Thyroid gland (tissue), 4 donors: ENCODE data around the gene PGAP2. TPM values are rescaled to one million over a fixed set of nuclear protein-coding genes. Genes with fewer than 3 reads are reported as not detected.

Source experiments
- DNase-seq, 2 donors: peaks; one replicate each; pipeline ENCODE4 v3.0.0-alpha.2; 2019
- H3K27ac ChIP-seq, 3 donors: fragments of 200-600 bp; sonication (generic); 1 replicate in 2 of 3; 2 replicates in 1 of 3; pipeline ENCODE4 v1.5.1; 2016 to 2019; ENCODE audit warnings: mild to moderate bottlenecking in 1 of 3, moderate library complexity in 1 of 3
- H3K27me3 ChIP-seq: fragments of 200-600 bp; sonication (generic); one replicate; pipeline ENCODE4 v1.5.1; 2019
- H3K36me3 ChIP-seq, 2 donors: fragments of 200-600 bp; sonication (generic); one replicate each; pipeline ENCODE4 v1.5.1; 2016 to 2019
- H3K4me1 ChIP-seq, 2 donors: fragments of 200-600 bp; sonication (generic); one replicate each; pipeline ENCODE4 v1.5.1; 2017 to 2019
- H3K4me3 ChIP-seq, 3 donors: fragments of 200-600 bp; sonication (generic); replicated peaks in 1 of 3; 1 replicate in 2 of 3; 2 replicates in 1 of 3; pipeline ENCODE4 v1.5.1; 2016; ENCODE audit warnings: mild to moderate bottlenecking in 1 of 3
- H3K9me3 ChIP-seq: fragments of 200-600 bp; sonication (generic); one replicate; pipeline ENCODE4 v1.5.1; 2017
- CTCF ChIP-seq, 6 experiments: fragments of 200-600 bp in 3 of 6; fragments of 450-650 bp in 3 of 6; sonication (generic) in 3 of 6; IDR thresholded peaks; one replicate each; pipeline ENCODE4 v1.5.1; 2016 to 2019; ENCODE audit warnings: antibody characterized with exemption in 6 of 6, mild to moderate bottlenecking in 2 of 6, inconsistent platforms in 1 of 6, moderate library complexity in 1 of 6
- POLR2A ChIP-seq, 2 donors: fragments of 450-650 bp; IDR thresholded peaks; one replicate each; pipeline ENCODE4 v1.6.1; 2017; ENCODE audit warnings: antibody characterized with exemption in 2 of 2, mild to moderate bottlenecking in 2 of 2, moderate library complexity in 1 of 2
- WGBS, 2 donors: methylation state at CpG; one replicate each; pipeline ENCODE4 v1.1.5; 2017; 5-methylcytosine and 5-hydroxymethylcytosine counted together
- intact Hi-C: fragments of 100-400 bp; cut with DNase I; formaldehyde crosslinking; loops from one replicate; pipeline ENCODE4 v1.15.1; 2023
- total RNA-seq, 4 donors: library from RNA; depleted of rRNA; stranded (reverse); fragments of >200 nt; gene quantifications; one replicate each; pipeline ENCODE4 v1.2.3, GENCODE V29; 2016

Gene PGAP2
- total RNA-seq, 4 donors from 2014 or later: 24.6 to 36.5 (median 30.5) TPM

- Histone ChIP-seq H3K9me3 (no peaks in the 10 kb centered on the region), H3K36me3 (no peaks in the 10 kb centered on the region), H3K27ac (peak within 1 kb of the TSS; percentile 95 to 98 (median 95)), H3K27me3 (no peaks in the 10 kb centered on the region), H3K4me3 (peak within 1 kb of the TSS; percentile 78 to 96 (median 93)), H3K4me1 (peaks cover 41 to 47% of the 10 kb centered on the region in 2 donors)
- WGBS, 2 donors: 0% methylated on average over 25 to 42 of the region's 87 CpGs
- peak; percentile 75 to 85 for TF ChIP-seq POLR2A (IDR thresholded peaks at IDR 0.05)
- peak; percentile 87 to 99 (median 94) for TF ChIP-seq CTCF (IDR thresholded peaks at IDR 0.05)
- peak; percentile 94 to 96 for DNase-seq
- intact Hi-C loops: loop anchor here (2.0 to 5.0 kb wide), 2 partner anchors 92 to 218 kb away; no protein-coding TSS in a partner anchor
Measured at GRCh38 chr11:3854977-3855807, 46.8 kb downstream of the PGAP2 start, which contains the start of gene STIM1. Gene STIM1, plus strand, starts transcription at chr11:3855664. Its CDS starts 607 bp downstream, at chr11:3856271.

- Histone ChIP-seq H3K27ac (peak overlapping the region; percentile 93 to 95 (median 95)), H3K36me3 (no peaks in the 10 kb centered on the region), H3K9me3 (no peaks in the 10 kb centered on the region), H3K4me3 (peak overlapping the region; percentile 78 to 96 (median 93)), H3K27me3 (no peaks in the 10 kb centered on the region), H3K4me1 (peaks cover 48 to 54% of the 10 kb centered on the region in 2 donors)
- intact Hi-C loops: loop anchor here (2.0 to 5.0 kb wide), 2 partner anchors 91 to 217 kb away; no protein-coding TSS in a partner anchor
- peak; percentile 56 to 59 for DNase-seq
- TF ChIP-seq POLR2A (IDR thresholded peaks at IDR 0.05) (peak in 1 of 2 donors; percentile 26), CTCF (IDR thresholded peaks at IDR 0.05) (no peak)
- WGBS, 2 donors: 3% methylated on average over 24 to 26 of the region's 40 CpGs
Measured at GRCh38 chr11:3855808-3856491, 47.6 kb downstream of the PGAP2 start.

- intact Hi-C loops: loop anchor here (5.0 kb wide), 1 partner anchor 90 kb away; no protein-coding TSS in a partner anchor
- peak overlapping the region in 1 of 3 donors; percentile 93 for H3K4me3 ChIP-seq
- no peaks in the 10 kb centered on the region for H3K27me3 ChIP-seq
- 50 to 60% methylated on average over 5 of the region's 5 CpGs for WGBS, 2 donors
- no peak for TF ChIP-seq POLR2A (IDR thresholded peaks at IDR 0.05)
- TF ChIP-seq CTCF (IDR thresholded peaks at IDR 0.05): no peak
- no peak for DNase-seq
- no peaks in the 10 kb centered on the region for H3K9me3 ChIP-seq
- H3K27ac ChIP-seq: peak overlapping the region; percentile 93 to 95 (median 95)
- peaks cover 56 to 64% of the 10 kb centered on the region in 2 donors for H3K4me1 ChIP-seq
- H3K36me3 ChIP-seq: no peaks in the 10 kb centered on the region
Measured at GRCh38 chr11:3856856-3857553, 48.6 kb downstream of the PGAP2 start.

- Histone ChIP-seq H3K36me3 (no peaks in the 10 kb centered on the region), H3K27ac (peak overlapping the region; percentile 18 to 95 (median 95)), H3K27me3 (no peaks in the 10 kb centered on the region), H3K4me3 (peak overlapping the region in 1 of 3 donors; percentile 11), H3K9me3 (no peaks in the 10 kb centered on the region), H3K4me1 (peaks cover 60 to 64% of the 10 kb centered on the region in 2 donors)
- no peak for DNase-seq
- no peak for TF ChIP-seq CTCF (IDR thresholded peaks at IDR 0.05)
- peak in 1 of 2 donors; percentile 20 for TF ChIP-seq POLR2A (IDR thresholded peaks at IDR 0.05)
- intact Hi-C loops: loop anchor here (5.0 kb wide), 1 partner anchor 90 kb away; no protein-coding TSS in a partner anchor
Measured at GRCh38 chr11:3857628-3858027, 49.3 kb downstream of the PGAP2 start.
